Caco-2 (cell line): ENCODE measurements around the gene NCEH1. TPM values are rescaled to one million over a fixed set of nuclear protein-coding genes. Genes with fewer than 3 reads are reported as not detected.

Experiments used
- BruUV-seq: library from RNA; stranded (reverse); fragments of 400-500 nt; replicated peaks from 2 replicates; lab custom pipeline; 2021; lab: Mats Ljungman, UMichigan
- CTCF ChIA-PET: fragments of 300-600 bp; sonication (Branson Sonifier 250); formaldehyde crosslinking; loops from one replicate; lab custom pipeline; 2022; ENCODE audit warnings: antibody characterized with exemption; lab: Charles Lee
- POLR2A ChIA-PET: fragments of 300-600 bp; sonication (Branson Sonifier 250); formaldehyde crosslinking; loops from one replicate; lab custom pipeline; 2022; ENCODE audit warnings: antibody characterized with exemption; lab: Charles Lee
- DNase-seq, 2 experiments: peaks; one replicate each; pipeline versions ENCODE4 v3.0.0 to v3.0.0-alpha.2; 2020 to 2022
- H3K27me3 ChIP-seq: replicated peaks from 2 replicates; pipeline ENCODE4 v1.6.0; 2011; ENCODE audit warnings: low read length; ENCODE audit not compliant: control insufficient read depth, insufficient read depth
- H3K36me3 ChIP-seq: 2 replicates; pipeline ENCODE4 v1.5.1; 2011; ENCODE audit warnings: low read length; ENCODE audit not compliant: control insufficient read depth, insufficient read depth
- H3K4me1 ChIP-seq: fragments of 250-450 bp; sonication (Bioruptor Pico); 2 replicates; pipeline ENCODE4 v1.5.1; 2020; ENCODE audit warnings: mild to moderate bottlenecking
- H3K4me3 ChIP-seq: 2 replicates; pipeline ENCODE4 v1.5.1; 2011; ENCODE audit warnings: low read depth, mild to moderate bottlenecking, control low read depth, low read length
- H3K9me3 ChIP-seq: fragments of 250-450 bp; sonication (Bioruptor Pico); 2 replicates; pipeline ENCODE4 v1.5.1; 2020; ENCODE audit warnings: mild to moderate bottlenecking, moderate library complexity
- H3K27ac Mint-ChIP-seq: one replicate; pipeline ENCODE4 v1.8.0; 2022; ENCODE audit warnings: mixed read lengths; ENCODE audit not compliant: unreplicated experiment
- H3K27me3 Mint-ChIP-seq: one replicate; pipeline ENCODE4 v1.8.0; 2022; ENCODE audit warnings: mixed read lengths; ENCODE audit not compliant: insufficient read depth, unreplicated experiment
- H3K36me3 Mint-ChIP-seq: one replicate; pipeline ENCODE4 v1.8.0; 2022; ENCODE audit warnings: mild to moderate bottlenecking, mixed read lengths; ENCODE audit not compliant: insufficient read depth, unreplicated experiment
- H3K4me1 Mint-ChIP-seq: one replicate; pipeline ENCODE4 v1.8.0; 2022; ENCODE audit warnings: low read depth, mixed read lengths; ENCODE audit not compliant: unreplicated experiment
- H3K4me3 Mint-ChIP-seq: one replicate; pipeline ENCODE4 v1.8.0; 2022; ENCODE audit warnings: mild to moderate bottlenecking, moderate library complexity, mixed read lengths; ENCODE audit not compliant: unreplicated experiment
- H3K9me3 Mint-ChIP-seq: one replicate; pipeline ENCODE4 v1.8.0; 2022; ENCODE audit warnings: mixed read lengths; ENCODE audit not compliant: unreplicated experiment
- intact Hi-C: fragments of 100-400 bp; cut with micrococcal nuclease; formaldehyde crosslinking; loops from one replicate; pipeline ENCODE4 v1.10.0; 2022; ENCODE audit not compliant: unreplicated experiment
- total RNA-seq: library from RNA; stranded (reverse); gene quantifications from 2 replicates; pipeline ENCODE4 v1.2.3, GENCODE V29; 2022
- TF ChIP-seq, protein P1 (sequence below), 2 experiments: fragments of 200-600 bp in 1 of 2; IDR thresholded peaks; 1 replicate in 1 of 2; 2 replicates in 1 of 2; pipeline versions ENCODE4 v1.5.1 to v1.8.0; 2011 to 2022; ENCODE audit warnings: antibody characterized with exemption in 1 of 2, control low read depth in 1 of 2, inconsistent platforms in 1 of 2, low read depth in 1 of 2, low read length in 1 of 2, mild to moderate bottlenecking in 1 of 2, moderate library complexity in 1 of 2; ENCODE audit not compliant: insufficient read depth in 1 of 2, severe bottlenecking in 1 of 2, unreplicated experiment in 1 of 2

NCEH1 gene
- total RNA-seq, 1 experiment from 2014 or later = 10.1 TPM

DNA sequence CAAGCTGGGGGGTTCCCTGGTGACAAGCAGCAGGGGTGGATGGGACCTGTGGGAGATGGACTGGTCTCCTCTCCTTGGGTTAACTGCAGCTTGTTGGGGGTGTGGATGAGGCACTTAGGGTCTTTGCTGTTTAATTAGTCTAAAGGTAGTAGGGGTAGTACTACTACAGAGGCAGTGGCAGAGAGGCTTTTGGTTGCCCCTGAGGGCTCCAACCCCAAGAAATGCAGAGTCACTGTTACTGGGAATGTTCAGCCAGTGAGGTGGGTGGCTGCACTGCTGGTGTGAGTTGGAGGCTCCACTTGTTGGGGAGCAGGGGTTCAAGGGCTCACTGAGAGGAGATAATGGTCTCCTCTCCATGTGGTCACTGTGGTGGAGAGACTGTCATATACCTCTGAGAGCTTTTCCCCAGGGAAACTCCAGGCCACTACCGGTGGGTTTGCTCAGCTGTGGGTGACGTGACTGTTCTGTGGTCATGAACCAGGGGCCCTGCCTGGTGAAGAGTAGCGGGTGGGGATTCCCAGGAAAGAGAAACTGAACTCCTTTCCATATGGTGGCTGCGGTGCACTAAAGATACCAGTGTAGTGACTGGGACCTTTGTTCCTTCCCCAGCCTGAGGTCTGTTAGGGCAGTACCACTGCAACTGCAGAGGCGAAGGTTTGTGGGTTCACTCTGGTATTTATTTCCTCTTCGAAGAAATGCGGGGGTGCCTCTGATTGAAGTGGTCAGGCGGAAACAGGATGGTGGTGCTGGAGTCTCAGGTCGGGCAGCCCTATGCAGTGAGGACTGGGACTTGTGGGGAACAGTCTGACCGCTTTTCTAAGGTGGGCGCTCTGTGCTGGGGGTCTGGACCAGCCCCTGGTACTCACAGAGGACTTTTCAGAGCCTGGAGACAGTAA is 118.7 kb downstream of the NCEH1 start:
- CTCF ChIA-PET = interaction anchor here (1.7 kb wide), 1 partner anchor 75 kb away, joined by 5 read pairs; no protein-coding TSS in a partner anchor
- DNase-seq = no peak
- Histone ChIP-seq H3K36me3 (no peaks in the 10 kb centered on the region), H3K4me1 (peaks cover 20% of the 10 kb centered on the region), H3K9me3 (no peaks in the 10 kb centered on the region), H3K4me3 (no peak overlapping the region), H3K27me3 (no peaks in the 10 kb centered on the region)
- no TSS peak for BruUV-seq
- intact Hi-C loops = loop anchor here (2.0 kb wide), 1 partner anchor 31 kb away; no protein-coding TSS in a partner anchor
- Mint-ChIP-seq H3K9me3 (no peaks in the 10 kb centered on the region), H3K4me3 (no peak overlapping the region), H3K4me1 (peaks cover 22% of the 10 kb centered on the region), H3K36me3 (no peaks in the 10 kb centered on the region), H3K27me3 (no peaks in the 10 kb centered on the region), H3K27ac (peak overlapping the region; percentile 3)
- POLR2A ChIA-PET = no interaction called here
- TF ChIP-seq, protein P1, sequence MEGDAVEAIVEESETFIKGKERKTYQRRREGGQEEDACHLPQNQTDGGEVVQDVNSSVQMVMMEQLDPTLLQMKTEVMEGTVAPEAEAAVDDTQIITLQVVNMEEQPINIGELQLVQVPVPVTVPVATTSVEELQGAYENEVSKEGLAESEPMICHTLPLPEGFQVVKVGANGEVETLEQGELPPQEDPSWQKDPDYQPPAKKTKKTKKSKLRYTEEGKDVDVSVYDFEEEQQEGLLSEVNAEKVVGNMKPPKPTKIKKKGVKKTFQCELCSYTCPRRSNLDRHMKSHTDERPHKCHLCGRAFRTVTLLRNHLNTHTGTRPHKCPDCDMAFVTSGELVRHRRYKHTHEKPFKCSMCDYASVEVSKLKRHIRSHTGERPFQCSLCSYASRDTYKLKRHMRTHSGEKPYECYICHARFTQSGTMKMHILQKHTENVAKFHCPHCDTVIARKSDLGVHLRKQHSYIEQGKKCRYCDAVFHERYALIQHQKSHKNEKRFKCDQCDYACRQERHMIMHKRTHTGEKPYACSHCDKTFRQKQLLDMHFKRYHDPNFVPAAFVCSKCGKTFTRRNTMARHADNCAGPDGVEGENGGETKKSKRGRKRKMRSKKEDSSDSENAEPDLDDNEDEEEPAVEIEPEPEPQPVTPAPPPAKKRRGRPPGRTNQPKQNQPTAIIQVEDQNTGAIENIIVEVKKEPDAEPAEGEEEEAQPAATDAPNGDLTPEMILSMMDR (IDR thresholded peaks at IDR 0.05; ENCODE audit: insufficient read depth in 1 of 2, low read depth in 1 of 2, low read length in 1 of 2, severe bottlenecking in 1 of 2, unreplicated experiment in 1 of 2) = no peak

DNA sequence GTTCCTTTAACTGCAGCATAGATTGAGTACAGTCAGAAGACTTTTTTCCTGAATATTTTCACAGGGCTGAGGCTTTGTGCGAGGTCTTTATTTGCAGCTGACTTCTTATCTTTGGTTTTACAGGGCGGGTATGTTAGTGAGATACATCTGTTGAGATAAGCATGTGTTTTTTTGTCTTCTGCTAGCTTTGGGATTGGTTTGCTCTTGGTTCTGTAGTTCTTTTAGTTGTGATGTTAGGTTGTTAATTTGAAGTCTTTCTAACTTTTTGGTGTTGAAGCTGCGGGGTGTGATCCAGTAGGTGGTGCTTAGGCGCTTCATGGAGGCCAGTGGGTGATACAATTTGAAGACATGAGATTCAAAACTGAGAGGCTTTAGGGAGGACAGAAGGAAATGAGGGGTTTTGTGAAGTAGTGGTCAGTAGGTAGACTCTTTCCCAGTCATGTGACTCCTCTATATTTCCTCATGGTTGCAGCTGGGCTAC is 119.7 kb downstream of the NCEH1 start:
- Histone ChIP-seq H3K36me3 (no peaks in the 10 kb centered on the region), H3K4me3 (no peak overlapping the region), H3K9me3 (no peaks in the 10 kb centered on the region), H3K4me1 (peaks cover 17% of the 10 kb centered on the region), H3K27me3 (no peaks in the 10 kb centered on the region)
- Mint-ChIP-seq H3K36me3 (no peaks in the 10 kb centered on the region), H3K4me1 (peaks cover 18% of the 10 kb centered on the region), H3K4me3 (no peak overlapping the region), H3K27ac (peak overlapping the region; percentile 3), H3K27me3 (no peaks in the 10 kb centered on the region), H3K9me3 (no peaks in the 10 kb centered on the region)
- no TSS peak for BruUV-seq
- ChIA-PET CTCF (interaction anchor here (0.6 to 1.7 kb wide), 2 partner anchors 33 to 76 kb away, joined by 4 to 5 read pairs; no protein-coding TSS in a partner anchor), POLR2A (no interaction called here)
- DNase-seq = no peak
- intact Hi-C loops = loop anchor here (2.0 kb wide), 1 partner anchor 32 kb away; no protein-coding TSS in a partner anchor
- TF ChIP-seq, protein P1 (IDR thresholded peaks at IDR 0.05; ENCODE audit: insufficient read depth in 1 of 2, low read depth in 1 of 2, low read length in 1 of 2, severe bottlenecking in 1 of 2, unreplicated experiment in 1 of 2) = no peak

DNA sequence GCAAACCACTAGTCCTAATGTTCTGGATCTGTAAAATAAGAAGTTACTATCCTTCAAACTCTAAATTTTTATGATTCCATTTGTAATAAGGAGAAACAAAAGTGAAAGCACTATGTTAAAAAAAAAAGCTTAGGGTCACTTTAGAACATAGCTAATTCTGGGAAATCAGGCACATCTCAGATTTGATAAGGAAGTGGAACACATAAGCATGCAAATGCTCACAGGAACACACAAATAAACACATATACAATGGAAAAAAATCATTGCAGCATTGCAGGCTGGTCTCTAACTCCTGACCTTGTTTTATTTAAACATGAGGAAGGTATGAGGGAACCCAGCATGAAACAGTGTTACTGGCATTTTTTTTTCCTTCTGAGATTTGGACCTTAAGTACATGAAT is 124.4 kb downstream of the NCEH1 start:
- DNase-seq = no peak
- TF ChIP-seq, protein P1 (IDR thresholded peaks at IDR 0.05; ENCODE audit: insufficient read depth in 1 of 2, low read depth in 1 of 2, low read length in 1 of 2, severe bottlenecking in 1 of 2, unreplicated experiment in 1 of 2) = no peak
- POLR2A ChIA-PET = no interaction called here
- no TSS peak for BruUV-seq
- no peak overlapping the region for H3K27ac Mint-ChIP-seq
- H3K36me3 Mint-ChIP-seq = no peaks in the 10 kb centered on the region
- H3K4me1 Mint-ChIP-seq = peaks cover 10% of the 10 kb centered on the region
- no peaks in the 10 kb centered on the region for H3K9me3 ChIP-seq
- CTCF ChIA-PET = no interaction called here
- H3K4me3 ChIP-seq = no peak overlapping the region
- intact Hi-C loops = no loop called here
- no peaks in the 10 kb centered on the region for H3K36me3 ChIP-seq
- H3K27me3 ChIP-seq = no peaks in the 10 kb centered on the region
- no peaks in the 10 kb centered on the region for H3K27me3 Mint-ChIP-seq
- peaks cover 9% of the 10 kb centered on the region for H3K4me1 ChIP-seq
- H3K9me3 Mint-ChIP-seq = no peaks in the 10 kb centered on the region
- H3K4me3 Mint-ChIP-seq = no peak overlapping the region
